ENCODE measurements around the gene MRPL21. TPM values are rescaled to one million over a fixed set of nuclear protein-coding genes. Genes with fewer than 3 reads are reported as not detected.

MRPL21 gene
- total and polyA plus RNA-seq, 2 of the 8 experiments (the other 6 are each of a cell fraction or from before 2014, with no cell fraction given), result 102 to 107 TPM

DNA sequence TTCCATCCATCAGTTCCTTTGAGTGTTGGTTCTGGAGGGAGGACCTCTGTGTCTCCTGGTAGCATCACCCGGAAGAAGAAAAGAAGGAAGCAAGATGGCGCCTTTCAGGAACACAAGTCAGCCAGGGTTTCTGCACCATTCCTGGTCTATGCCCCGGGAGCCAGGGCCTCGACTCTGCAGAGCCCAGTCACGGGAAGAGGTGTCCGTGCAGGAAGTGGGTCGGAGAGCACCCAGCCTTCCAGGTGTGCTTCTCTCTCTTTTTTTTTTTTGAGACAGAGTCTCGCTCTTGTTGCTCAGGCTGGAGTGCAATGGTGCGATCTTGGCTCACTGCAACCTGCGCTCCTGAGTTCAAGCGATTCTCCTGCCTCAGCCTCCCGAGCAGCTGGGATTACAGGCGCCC is 21.2 kb downstream of the MRPL21 start:
- Histone ChIP-seq H2AFZ (ENCODE audit: low read length) (no peak overlapping the region), H4K20me1 (replicated peaks in 1 of 2; ENCODE audit: control insufficient read depth in 1 of 2, insufficient read depth in 2 of 2, low read length in 2 of 2) (peaks cover 0 to 2% of the 10 kb centered on the region in 2 experiments), H3K9ac (replicated peaks in 1 of 4; ENCODE audit: extremely low read depth in 1 of 4, low read depth in 3 of 4, low read length in 3 of 4) (no peak overlapping the region), H3K27me3 (replicated peaks in 1 of 4; ENCODE audit: control insufficient read depth in 3 of 4, extremely low read depth in 1 of 4, insufficient read depth in 3 of 4, low read length in 3 of 4) (no peaks in the 10 kb centered on the region), H3K4me3 (ENCODE audit: extremely low read depth in 1 of 4, insufficient read depth in 2 of 4, low read depth in 3 of 4, low read length in 4 of 4) (no peak overlapping the region), H2BK12ac (ENCODE audit: low read depth, low read length) (no peak overlapping the region), H4K5ac (ENCODE audit: insufficient read length, low read depth, low read length) (no peak overlapping the region), H2BK120ac (replicated peaks; ENCODE audit: low read depth, low read length) (no peak overlapping the region), H3K79me2 (ENCODE audit: control insufficient read depth in 1 of 2, insufficient read depth in 2 of 2, low read length in 2 of 2) (no peaks in the 10 kb centered on the region), H3K4ac (replicated peaks; ENCODE audit: insufficient read length, low read depth, low read length) (no peak overlapping the region), H3K4me2 (ENCODE audit: insufficient read depth in 1 of 2, low read depth in 2 of 2, low read length in 2 of 2) (no peak overlapping the region), H3K23ac (ENCODE audit: insufficient read length) (no peak overlapping the region), H2BK15ac (ENCODE audit: low read length) (no peak overlapping the region), H3K56ac (replicated peaks; ENCODE audit: insufficient read length, low read depth, low read length) (no peak overlapping the region), H4K8ac (ENCODE audit: extremely low read depth, insufficient read depth, low read length) (no peak overlapping the region), H3K36me3 (ENCODE audit: control insufficient read depth in 2 of 4, insufficient read depth in 4 of 4, low read length in 3 of 4) (no peaks in the 10 kb centered on the region), H3K18ac (ENCODE audit: extremely low read depth, low read length) (no peak overlapping the region), H3K23me2 (ENCODE audit: low read depth, low read length) (no peaks in the 10 kb centered on the region), H3K9me3 (ENCODE audit: insufficient read depth in 2 of 2, low read depth in 1 of 2, low read length in 1 of 2) (no peaks in the 10 kb centered on the region), H2AK5ac (ENCODE audit: low read depth, low read length) (no peak overlapping the region), H3K14ac (ENCODE audit: insufficient read length) (no peak overlapping the region), H3K4me1 (replicated peaks in 1 of 4; ENCODE audit: control insufficient read depth in 3 of 4, insufficient read depth in 4 of 4, low read length in 3 of 4) (no peaks in the 10 kb centered on the region; a peak in 2 of 7 replicates), H3K27ac (ENCODE audit: low read depth, low read length) (no peak overlapping the region), H2BK20ac (ENCODE audit: low read length) (no peak overlapping the region), H2BK5ac (ENCODE audit: low read depth, low read length) (no peak overlapping the region), H3K79me1 (ENCODE audit: low read depth, low read length) (no peaks in the 10 kb centered on the region), H4K91ac (replicated peaks; ENCODE audit: insufficient read length, low read length) (no peak overlapping the region)
- no peak for DNase-seq (ENCODE audit: low read depth in 1 of 2, low spot score in 2 of 2)
- WGBS, 2 experiments (ENCODE audit: extremely low coverage in 1 of 2, insufficient coverage in 1 of 2, insufficient read length in 1 of 2, insufficient replicate concordance in 2 of 2, low coverage in 1 of 2, low lambda C conversion rate in 2 of 2, missing lambda C conversion rate in 1 of 2), result 82% methylated on average over 9 of the region's 13 CpGs; no CpG with 5 or more reads in 1 of the 2 experiments
- FAIRE-seq, result no peak
- TF ChIP-seq HDAC2 (IDR thresholded peaks at IDR 0.05; ENCODE audit: borderline replicate concordance in 1 of 2, low read depth in 2 of 2, low read length in 2 of 2), result no peak
- no peak for TF ChIP-seq PHF8 (conservative IDR thresholded peaks at IDR 0.05; ENCODE audit: low read depth, low read length)
- TF ChIP-seq, protein P1, sequence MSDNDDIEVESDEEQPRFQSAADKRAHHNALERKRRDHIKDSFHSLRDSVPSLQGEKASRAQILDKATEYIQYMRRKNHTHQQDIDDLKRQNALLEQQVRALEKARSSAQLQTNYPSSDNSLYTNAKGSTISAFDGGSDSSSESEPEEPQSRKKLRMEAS (IDR thresholded peaks at IDR 0.05), result no peak
- no peak for TF ChIP-seq CHD1 (IDR thresholded peaks at IDR 0.05; ENCODE audit: low read depth, low read length)
- POLR2A ChIA-PET (ENCODE audit: partially characterized antibody), result interaction anchor here (0.8 to 1.1 kb wide), 2 partner anchors 8 to 10 kb away, joined by 3 read pairs; no protein-coding TSS in a partner anchor
- CTCF ChIA-PET (ENCODE audit: partially characterized antibody), result interaction anchor here (3.3 kb wide), 1 partner anchor 8 kb away, joined by 15 read pairs; no protein-coding TSS in a partner anchor
